HCT116 (cell line): ENCODE measurements around the gene NSG1.

Experiments
- EGR1 ChIP-seq: IDR thresholded peaks from 2 replicates; pipeline ENCODE4 v1.6.1; 2012; ENCODE audit warnings: low read depth
- EZH2 ChIP-seq: fragments of 200-600 bp; sonication (generic); IDR thresholded peaks from 2 replicates; pipeline ENCODE4 v1.6.1; 2017; ENCODE audit warnings: antibody characterized with exemption, mixed run types
- EZH2phosphoT487 ChIP-seq: fragments of 200-600 bp; IDR thresholded peaks from 2 replicates; pipeline ENCODE4 v1.6.1; 2018; ENCODE audit warnings: antibody characterized with exemption, borderline replicate concordance
- POLR2A ChIP-seq: IDR thresholded peaks from 2 replicates; pipeline ENCODE4 v1.7.0; 2011; ENCODE audit warnings: borderline replicate concordance; ENCODE audit not compliant: insufficient read depth, insufficient read length; ENCODE audit errors: extremely low read depth
- SIN3A ChIP-seq: IDR thresholded peaks from 2 replicates; pipeline ENCODE4 v1.6.1; 2012; ENCODE audit warnings: low read depth
- SP1 ChIP-seq: IDR thresholded peaks from 2 replicates; pipeline ENCODE4 v1.6.1; 2012; ENCODE audit warnings: low read depth
- TF ChIP-seq, protein P1 (sequence below): IDR thresholded peaks from 2 replicates; pipeline ENCODE4 v1.6.1; 2012
- TF ChIP-seq, protein P2 (sequence below), 3 experiments: fragments of 200-600 bp in 1 of 3; sonication (generic) in 1 of 3; IDR thresholded peaks in 2 of 3; conservative IDR thresholded peaks in 1 of 3; 2 replicates each; pipeline ENCODE4 v1.5.1; 2012 to 2017; ENCODE audit warnings: low read depth in 2 of 3, low read length in 2 of 3, antibody characterized with exemption in 1 of 3, borderline replicate concordance in 1 of 3, control low read depth in 1 of 3, mild to moderate bottlenecking in 1 of 3, mixed read lengths in 1 of 3, mixed run types in 1 of 3, moderate library complexity in 1 of 3; ENCODE audit not compliant: insufficient read depth in 1 of 3
- TF ChIP-seq, protein P3 (sequence below): IDR thresholded peaks from 2 replicates; pipeline ENCODE4 v1.6.1; 2012; ENCODE audit warnings: low read depth
- TF ChIP-seq, protein P4 (sequence below): IDR thresholded peaks from 2 replicates; pipeline ENCODE4 v1.6.1; 2012

DNA sequence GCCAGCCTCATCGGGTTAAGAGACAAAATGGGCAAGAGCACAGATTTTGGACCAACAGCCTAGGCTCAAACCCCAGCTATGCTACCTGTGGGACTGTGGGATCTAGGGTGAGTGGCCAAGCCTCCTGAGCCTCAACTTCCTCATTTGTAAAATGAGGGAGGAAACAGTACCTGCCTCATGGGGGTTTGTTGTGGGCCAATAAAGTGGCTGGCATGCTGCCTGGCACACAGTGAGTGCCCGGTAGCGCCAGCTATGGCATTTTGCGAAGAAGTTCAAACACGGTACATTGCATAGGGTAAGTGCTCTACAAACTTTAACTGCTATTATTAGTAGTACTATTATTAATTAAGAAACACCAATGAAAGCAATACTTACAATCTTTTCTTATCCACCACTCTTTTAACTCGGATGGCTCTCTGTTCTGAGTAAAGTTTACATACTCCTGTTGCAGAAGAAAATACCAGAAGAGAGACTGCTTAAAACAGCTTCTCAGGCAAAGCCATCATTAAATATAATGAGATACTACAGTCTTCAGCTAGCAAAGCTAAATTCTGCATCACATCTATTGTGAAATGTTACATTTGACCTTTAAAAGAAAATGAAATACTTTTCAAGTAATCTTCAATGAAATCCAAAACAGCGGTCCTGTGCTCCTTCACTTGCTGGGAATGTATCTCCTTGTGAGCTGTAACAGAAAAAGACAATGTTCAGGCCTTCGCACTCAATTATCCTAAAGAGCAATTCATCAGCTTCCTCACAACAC lies 70.1 kb downstream of the NSG1 start:
- TF ChIP-seq, protein P1, sequence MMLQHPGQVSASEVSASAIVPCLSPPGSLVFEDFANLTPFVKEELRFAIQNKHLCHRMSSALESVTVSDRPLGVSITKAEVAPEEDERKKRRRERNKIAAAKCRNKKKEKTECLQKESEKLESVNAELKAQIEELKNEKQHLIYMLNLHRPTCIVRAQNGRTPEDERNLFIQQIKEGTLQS, result no peak
- TF ChIP-seq SIN3A (no peak), EGR1 (no peak), EZH2phosphoT487 (no peak), POLR2A (no peak), SP1 (no peak), EZH2 (no peak)
- TF ChIP-seq, protein P2, sequence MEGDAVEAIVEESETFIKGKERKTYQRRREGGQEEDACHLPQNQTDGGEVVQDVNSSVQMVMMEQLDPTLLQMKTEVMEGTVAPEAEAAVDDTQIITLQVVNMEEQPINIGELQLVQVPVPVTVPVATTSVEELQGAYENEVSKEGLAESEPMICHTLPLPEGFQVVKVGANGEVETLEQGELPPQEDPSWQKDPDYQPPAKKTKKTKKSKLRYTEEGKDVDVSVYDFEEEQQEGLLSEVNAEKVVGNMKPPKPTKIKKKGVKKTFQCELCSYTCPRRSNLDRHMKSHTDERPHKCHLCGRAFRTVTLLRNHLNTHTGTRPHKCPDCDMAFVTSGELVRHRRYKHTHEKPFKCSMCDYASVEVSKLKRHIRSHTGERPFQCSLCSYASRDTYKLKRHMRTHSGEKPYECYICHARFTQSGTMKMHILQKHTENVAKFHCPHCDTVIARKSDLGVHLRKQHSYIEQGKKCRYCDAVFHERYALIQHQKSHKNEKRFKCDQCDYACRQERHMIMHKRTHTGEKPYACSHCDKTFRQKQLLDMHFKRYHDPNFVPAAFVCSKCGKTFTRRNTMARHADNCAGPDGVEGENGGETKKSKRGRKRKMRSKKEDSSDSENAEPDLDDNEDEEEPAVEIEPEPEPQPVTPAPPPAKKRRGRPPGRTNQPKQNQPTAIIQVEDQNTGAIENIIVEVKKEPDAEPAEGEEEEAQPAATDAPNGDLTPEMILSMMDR (IDR thresholded peaks at IDR 0.05 in 2 of 3, conservative IDR thresholded peaks at IDR 0.05 in 1 of 3; ENCODE audit: borderline replicate concordance in 1 of 3, insufficient read depth in 1 of 3, low read depth in 2 of 3, low read length in 2 of 3), result no peak
- TF ChIP-seq, protein P3, sequence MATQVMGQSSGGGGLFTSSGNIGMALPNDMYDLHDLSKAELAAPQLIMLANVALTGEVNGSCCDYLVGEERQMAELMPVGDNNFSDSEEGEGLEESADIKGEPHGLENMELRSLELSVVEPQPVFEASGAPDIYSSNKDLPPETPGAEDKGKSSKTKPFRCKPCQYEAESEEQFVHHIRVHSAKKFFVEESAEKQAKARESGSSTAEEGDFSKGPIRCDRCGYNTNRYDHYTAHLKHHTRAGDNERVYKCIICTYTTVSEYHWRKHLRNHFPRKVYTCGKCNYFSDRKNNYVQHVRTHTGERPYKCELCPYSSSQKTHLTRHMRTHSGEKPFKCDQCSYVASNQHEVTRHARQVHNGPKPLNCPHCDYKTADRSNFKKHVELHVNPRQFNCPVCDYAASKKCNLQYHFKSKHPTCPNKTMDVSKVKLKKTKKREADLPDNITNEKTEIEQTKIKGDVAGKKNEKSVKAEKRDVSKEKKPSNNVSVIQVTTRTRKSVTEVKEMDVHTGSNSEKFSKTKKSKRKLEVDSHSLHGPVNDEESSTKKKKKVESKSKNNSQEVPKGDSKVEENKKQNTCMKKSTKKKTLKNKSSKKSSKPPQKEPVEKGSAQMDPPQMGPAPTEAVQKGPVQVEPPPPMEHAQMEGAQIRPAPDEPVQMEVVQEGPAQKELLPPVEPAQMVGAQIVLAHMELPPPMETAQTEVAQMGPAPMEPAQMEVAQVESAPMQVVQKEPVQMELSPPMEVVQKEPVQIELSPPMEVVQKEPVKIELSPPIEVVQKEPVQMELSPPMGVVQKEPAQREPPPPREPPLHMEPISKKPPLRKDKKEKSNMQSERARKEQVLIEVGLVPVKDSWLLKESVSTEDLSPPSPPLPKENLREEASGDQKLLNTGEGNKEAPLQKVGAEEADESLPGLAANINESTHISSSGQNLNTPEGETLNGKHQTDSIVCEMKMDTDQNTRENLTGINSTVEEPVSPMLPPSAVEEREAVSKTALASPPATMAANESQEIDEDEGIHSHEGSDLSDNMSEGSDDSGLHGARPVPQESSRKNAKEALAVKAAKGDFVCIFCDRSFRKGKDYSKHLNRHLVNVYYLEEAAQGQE, result no peak
- TF ChIP-seq, protein P4, sequence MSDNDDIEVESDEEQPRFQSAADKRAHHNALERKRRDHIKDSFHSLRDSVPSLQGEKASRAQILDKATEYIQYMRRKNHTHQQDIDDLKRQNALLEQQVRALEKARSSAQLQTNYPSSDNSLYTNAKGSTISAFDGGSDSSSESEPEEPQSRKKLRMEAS, result no peak
